SU-DHL-6 (cell line): ENCODE data around the gene PSMA3.

Source experiments
- CTCF ChIP-seq: fragments of 200-600 bp; sonication (generic); IDR thresholded peaks from one replicate; pipeline ENCODE4 v1.5.1; 2017; ENCODE audit warnings: antibody characterized with exemption, mild to moderate bottlenecking, low read length, moderate library complexity; ENCODE audit not compliant: insufficient read depth, poor library complexity, severe bottlenecking
- EZH2phosphoT487 ChIP-seq: fragments of 200-600 bp; sonication (generic), shearing (Covaris generic); conservative IDR thresholded peaks from 2 replicates; pipeline ENCODE4 v1.6.1; 2018; ENCODE audit warnings: mild to moderate bottlenecking, antibody characterized with exemption, low read length, moderate library complexity, mixed read lengths

GRCh38 chr14:58270628-58271027 is 26.0 kb downstream of the PSMA3 start:
- TF ChIP-seq CTCF: no peak
- no peak for TF ChIP-seq EZH2phosphoT487
